ENCODE data around the gene TACR1.
"Not testable (repeated sequence)": the region's sequence is repeated elsewhere in the genome, so short reads cannot be mapped to it uniquely, and the experiment has no call there.

Gene TACR1, protein sequence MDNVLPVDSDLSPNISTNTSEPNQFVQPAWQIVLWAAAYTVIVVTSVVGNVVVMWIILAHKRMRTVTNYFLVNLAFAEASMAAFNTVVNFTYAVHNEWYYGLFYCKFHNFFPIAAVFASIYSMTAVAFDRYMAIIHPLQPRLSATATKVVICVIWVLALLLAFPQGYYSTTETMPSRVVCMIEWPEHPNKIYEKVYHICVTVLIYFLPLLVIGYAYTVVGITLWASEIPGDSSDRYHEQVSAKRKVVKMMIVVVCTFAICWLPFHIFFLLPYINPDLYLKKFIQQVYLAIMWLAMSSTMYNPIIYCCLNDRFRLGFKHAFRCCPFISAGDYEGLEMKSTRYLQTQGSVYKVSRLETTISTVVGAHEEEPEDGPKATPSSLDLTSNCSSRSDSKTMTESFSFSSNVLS

DNA sequence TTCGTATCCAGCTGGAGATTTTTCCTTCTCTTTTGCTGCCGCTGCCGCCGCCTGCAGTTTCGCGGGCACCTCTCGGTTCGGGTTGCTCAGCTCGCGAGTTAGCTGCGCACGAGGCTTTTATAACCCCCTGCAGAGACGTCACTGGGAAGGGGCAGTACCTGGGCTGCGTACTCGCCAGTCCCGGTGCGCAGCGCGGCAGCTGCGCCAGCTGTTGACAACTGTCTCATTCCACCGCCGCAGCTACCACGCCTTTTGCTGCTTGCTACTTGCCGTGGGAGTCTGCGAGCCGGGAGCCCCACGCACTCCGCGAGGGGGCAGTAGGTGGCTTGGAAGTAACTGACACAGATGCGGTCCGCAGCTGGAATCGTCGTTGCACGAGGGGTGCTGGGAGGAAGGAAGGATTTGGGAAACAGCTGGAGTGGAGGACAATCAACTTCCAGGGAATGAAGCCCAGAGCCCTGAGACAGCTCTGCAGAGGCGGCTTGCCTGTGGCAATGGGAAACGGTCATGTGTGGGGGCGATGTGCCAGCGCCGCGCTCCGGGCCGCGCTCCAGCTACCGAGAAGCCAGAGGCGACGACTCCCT, at the start of gene TACR1:
TACR1 (minus strand) TSS at position 93 of the 584 bp plus-strand sequence. CDS start 586 bp downstream, outside the sequence.
- intact Hi-C loops (cut with DNase I): no loop called here
- peak; percentile 43 to 96 (median 74) for DNase-seq

DNA sequence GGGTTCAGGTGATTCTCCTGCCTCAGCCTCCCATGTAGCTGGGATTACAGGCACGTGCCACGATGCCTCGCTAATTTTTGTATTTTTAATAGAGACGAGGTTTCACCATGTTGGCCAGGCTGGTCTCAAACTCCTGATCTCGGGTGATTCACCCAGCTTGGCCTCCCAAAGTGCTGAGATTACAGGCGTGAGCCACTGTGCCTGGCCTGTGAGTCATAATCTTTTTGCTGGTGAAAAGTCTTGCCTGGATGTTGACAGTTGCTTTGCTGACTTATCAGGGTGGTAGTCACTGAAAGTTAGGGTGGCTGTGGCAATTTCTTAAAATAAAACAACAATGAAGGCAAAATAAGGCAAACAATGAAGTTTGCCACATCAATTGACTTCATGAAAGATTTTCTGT, 49.3 kb upstream of the TACR1 start:
- intact Hi-C loops (cut with DNase I): not testable (repeated sequence)

DNA sequence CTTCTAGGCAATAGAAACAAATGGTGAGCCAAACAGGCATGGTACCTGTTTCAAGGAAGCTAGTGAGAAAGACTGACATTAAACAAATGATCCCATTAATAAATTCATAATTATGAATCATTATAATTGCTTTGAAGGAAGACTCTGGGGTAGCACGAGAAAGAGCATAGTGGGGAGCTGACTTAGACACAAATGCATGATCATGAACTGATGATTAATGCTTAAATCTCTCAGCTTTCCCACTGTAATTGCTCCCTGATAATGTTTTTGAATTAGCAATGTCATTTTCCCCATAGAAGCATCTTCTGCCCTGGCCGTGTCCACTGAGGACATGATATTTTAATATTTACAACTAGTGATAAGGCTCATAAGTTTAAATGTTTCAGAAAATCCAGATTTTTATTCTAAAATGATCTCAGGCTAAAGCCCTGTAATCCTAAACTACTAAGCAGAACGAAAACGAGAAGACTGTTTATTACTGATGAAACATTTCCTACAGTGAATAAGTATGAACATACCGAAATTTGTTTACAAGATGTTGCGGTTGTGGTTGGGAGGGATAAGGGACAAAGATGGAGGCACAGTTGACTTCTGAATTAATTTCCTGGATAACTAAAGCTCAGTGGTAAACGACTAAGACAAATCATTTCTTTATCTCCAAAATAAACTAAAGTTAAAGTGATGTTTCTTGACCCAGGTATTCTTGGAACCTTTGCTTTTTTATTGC, 47.3 kb upstream of the TACR1 start:
- intact Hi-C loops (cut with DNase I): no loop called here
- DNase-seq: no peak

More for the DNA sequence above, 49.3 kb upstream of the TACR1 start:
- not testable (repeated sequence) for DNase-seq

DNA sequence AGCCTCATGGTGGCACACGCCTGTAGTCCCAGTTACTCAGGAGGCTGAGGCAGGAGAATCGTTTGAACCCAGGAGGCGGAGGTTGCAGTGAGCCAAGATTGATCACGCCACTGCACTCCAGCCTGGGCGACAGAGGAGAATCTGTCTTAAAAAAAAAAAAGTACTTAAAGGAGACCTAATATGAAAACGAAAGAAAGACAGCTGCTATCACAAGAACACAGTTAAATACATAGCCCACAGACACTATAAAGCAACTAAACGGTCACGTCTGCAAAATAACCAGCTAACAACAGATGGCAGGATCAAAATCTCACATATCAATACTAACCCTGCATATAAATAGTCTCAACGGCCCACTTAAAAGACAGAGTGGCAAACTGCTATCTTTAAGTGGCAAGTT, 43.9 kb upstream of the TACR1 start:
- DNase-seq: no peak
- intact Hi-C loops (cut with DNase I): no loop called here

DNA sequence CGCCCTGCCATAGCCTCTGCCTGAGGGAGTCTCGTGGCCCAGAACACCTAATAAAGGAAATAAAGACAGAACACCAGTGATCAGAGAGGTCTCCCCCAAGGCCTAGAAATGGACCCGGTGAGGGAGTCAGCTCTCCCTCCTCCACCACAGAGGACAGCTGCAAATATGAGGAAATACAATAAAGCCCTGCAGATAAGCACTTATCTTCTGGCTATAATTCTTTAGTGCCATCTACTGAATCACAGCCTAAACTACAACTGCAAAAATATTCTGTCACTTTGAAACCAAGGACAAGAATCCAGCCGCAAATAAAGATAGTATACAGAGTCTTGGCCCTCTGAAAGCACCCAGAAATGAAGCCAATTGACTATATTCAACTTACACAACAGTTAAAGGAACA, 42.4 kb upstream of the TACR1 start:
- no peak for DNase-seq
- intact Hi-C loops (cut with DNase I): no loop called here

DNA sequence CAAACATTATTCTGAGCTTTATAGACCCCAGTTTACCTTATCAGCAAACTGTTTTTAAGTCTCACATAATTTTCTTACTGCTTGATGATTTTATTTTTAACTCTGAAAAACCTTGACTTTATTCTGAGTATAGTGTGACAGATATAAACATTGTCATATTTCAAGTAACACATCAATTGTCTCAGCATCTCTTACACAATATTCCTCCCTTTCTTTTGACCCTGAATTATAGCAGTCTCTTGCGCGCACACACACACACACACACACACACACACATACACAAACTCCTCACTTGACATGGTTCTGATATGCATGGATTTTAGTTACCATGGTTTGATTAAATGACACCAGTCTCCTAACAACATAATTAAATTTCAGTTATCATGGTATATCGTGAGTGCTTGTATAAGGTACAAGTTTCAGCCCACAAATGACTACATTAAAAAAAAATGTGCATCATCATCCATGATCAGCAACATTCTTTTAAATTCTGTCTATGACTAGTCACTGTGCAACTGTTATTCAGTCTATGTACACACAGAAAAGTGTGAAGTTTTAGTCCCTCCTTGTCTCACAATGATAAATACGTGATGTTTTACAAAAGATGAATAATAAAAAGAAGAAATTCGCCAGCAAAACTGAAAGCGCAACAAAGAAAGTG, 39.5 kb upstream of the TACR1 start:
- intact Hi-C loops (cut with DNase I): no loop called here
- no peak for DNase-seq

DNA sequence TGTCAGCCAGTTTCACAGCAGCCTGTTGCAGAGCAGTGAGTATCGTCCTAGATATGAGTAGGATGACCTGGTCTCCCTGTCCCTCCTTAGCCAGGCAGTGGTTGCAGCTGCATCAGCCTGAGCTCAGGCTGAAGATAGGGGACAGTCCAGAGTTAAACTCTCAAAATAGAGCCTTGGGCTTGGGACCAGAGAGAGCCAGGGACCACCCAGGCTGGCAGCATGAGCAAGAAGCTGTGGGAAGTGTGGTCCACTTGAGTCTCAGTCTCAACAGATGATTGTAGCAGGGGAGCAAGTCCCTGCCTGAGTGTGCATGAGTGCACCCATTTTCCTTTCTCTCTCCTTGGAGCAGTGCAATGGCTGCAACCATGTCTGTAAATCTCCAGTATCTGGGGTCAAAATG, 38.0 kb upstream of the TACR1 start:
- intact Hi-C loops (cut with DNase I): no loop called here
- DNase-seq: no peak

DNA sequence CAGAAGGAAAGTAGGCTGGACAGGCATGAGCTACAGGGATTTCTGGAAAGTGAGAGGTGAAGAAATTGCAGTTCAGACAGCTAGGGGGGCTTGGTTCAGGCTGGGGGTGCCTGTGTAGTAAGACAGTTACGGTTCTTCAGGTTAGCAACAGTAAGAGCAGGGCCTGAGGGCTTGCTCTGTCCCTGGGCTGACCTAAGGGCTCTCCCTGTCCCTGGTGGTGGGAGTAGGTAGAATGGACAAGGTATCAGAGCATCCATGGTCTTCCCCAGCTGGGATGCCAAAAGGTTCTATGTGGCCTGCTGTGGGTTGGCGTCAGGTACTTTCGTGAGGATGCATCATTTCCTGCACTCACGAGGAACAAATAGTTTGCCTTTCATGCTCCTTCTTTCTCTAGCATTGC, 34.6 kb upstream of the TACR1 start:
- DNase-seq: no peak
- intact Hi-C loops (cut with DNase I): no loop called here

DNA sequence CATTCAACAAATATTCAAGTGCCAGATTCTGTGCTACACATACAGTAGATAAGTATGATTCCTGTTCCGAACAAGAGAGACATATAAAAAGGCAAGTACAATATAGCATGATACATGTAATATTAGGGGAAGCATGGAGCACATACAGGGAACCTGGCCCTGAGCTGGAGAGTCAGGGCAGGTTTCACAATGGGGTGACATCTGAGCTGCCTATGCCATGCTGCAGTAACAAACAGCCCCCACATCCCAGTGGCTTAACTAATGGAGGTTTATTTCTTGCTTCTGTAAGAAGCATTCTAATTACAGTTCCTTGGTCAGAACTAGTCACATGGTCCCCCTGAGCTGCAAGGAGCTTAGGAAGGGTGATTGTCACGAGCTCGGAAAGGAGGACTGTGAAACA, 27.3 kb upstream of the TACR1 start:
- no peak for DNase-seq
- intact Hi-C loops (cut with DNase I): no loop called here

DNA sequence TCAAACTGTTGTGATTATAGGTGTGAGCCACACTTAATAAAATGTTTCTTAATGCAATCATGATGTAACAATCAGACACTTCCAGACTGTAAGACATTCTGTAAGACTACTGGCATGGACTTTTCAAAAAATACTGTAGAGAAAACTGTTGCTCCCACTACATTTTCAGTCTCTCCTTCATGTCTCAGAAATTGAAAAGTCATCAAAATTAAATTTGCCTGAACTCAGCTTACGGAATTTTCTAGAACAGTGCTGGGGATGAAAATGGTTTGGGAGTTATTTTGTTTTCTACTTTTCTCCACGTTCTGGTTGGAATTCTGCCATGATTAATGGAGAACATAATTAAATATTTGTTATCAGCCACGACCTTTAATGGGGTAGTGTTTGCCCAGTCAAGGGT, 26.8 kb upstream of the TACR1 start:
- intact Hi-C loops (cut with DNase I): no loop called here
- DNase-seq: no peak

DNA sequence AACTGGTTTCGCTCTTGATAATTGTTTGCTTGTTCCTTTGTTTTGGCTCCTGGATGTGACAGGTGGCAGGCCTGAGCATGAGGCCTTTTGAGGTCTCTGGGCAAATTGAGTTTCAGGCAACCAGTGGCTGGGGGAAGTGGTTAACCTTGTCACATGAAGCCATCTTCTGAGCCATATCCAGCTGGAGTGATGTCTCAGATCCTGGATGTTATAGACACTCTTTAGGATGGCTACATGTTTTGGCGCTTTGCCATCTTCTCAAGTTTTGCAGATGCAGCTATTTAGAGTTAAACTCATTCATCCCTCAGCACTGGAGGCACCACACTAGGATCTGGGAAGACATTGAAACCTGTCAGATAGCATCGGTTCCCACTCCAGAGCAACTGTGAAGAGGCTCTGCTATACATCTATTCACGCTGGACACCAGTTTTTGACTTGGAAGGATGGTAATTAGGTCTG, 25.3 kb upstream of the TACR1 start:
- intact Hi-C loops (cut with DNase I): no loop called here

DNA sequence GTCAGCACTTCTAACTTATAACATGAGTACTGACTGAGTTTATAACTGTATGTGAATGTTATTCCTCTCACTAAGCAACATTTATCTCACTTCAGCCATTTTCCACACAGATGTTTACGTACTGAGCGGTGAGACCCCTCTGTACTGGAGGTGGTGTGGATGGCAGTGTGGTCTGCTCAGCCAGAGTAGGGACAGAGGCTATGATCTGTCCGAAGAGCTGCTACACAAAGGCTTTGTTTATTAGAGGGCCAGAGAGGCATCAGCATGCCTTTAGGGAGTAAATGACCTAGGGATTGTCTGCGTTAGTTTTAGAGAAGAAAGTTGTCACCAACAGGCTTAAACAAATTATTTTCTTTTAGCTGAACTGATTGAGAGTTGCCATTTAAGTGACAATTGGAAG, 23.2 kb upstream of the TACR1 start:
- DNase-seq: no peak
- intact Hi-C loops (cut with DNase I): no loop called here

More for the DNA sequence above, 25.3 kb upstream of the TACR1 start:
- no peak for DNase-seq

DNA sequence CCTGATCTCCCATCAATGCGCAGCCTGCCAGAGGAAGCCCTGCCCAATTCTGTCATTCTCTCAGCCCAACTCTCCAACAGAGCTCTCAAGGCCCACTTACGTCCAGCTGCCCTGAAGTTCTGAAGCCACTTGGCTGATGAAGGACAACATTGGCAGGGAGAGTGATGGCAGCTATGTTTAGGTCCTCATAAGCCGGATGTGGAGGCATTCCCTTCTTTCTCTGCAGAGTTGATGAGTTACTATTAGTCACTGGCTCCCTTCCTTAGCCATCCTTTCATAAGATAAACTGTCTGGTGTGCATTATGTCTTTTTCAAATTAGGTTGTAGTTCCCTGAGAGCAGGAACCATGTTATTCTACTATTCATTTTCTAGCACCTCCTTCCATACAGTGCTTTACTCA, 22.5 kb upstream of the TACR1 start:
- DNase-seq: no peak
- intact Hi-C loops (cut with DNase I): no loop called here

DNA sequence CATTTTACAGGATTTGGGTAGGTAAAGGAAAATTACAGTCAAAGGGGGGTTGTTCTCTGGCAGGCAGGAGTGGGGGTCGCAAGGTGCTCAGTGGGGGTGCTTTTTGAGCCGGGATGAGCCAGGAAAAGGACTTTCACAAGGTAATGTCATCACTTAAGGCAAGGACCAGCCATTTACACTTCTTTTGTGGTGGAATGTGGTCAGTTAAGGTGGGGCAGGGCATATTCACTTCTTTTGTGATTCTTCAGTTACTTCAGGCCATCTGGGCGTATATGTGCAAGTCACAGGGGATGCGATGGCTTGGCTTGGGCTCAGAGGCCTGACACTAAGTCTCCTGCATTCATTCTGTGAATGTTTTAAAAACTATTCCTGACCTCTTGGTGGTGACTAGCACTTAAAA, 19.9 kb upstream of the TACR1 start:
- DNase-seq; intact Hi-C loops (cut with DNase I): not testable (repeated sequence)

DNA sequence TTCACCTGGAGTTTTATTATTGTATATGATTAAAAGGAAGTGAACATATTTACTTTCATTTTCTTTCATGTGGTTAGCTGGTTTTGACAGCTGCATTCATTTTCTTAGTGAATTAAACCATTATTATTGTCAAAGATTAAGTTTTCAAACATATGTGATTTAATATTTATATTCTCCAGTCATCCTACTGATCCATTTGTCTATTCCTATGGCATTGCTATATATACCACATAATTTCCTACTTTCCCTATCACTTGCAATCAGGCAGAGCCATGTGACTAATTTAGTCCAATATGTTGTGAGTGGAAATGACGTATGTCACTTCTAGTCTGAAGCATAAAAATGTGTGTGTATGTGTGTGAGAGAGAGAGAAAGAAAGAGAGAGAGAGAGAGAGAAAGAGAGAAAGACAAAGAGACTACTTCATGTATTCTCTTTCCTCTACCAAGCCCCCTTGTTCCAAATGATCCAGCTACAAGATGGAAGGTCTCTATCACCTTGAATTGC, 12.0 kb upstream of the TACR1 start:
- intact Hi-C loops (cut with DNase I): no loop called here

DNA sequence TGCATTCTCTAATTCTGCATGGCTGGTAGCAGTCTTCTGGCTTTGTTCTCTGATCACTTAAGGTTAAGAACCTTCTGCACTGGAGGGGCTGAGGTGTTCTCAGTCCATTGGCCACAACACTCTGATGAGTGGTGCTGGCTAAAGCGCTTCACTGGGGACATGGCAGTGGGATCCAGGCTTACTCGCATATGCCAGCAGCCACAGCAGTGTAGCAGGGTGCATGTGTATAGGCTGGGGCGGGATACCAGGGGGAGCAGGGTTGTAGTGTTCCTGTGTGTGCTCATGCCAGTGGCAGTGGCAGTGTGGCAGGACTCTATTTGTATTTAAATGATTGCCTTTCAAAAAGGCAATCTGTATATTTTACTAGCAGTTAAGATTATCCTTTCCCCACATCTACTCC, 11.1 kb upstream of the TACR1 start:
- DNase-seq: no peak
- intact Hi-C loops (cut with DNase I): no loop called here

More for the DNA sequence above, 12.0 kb upstream of the TACR1 start:
- no peak for DNase-seq

DNA sequence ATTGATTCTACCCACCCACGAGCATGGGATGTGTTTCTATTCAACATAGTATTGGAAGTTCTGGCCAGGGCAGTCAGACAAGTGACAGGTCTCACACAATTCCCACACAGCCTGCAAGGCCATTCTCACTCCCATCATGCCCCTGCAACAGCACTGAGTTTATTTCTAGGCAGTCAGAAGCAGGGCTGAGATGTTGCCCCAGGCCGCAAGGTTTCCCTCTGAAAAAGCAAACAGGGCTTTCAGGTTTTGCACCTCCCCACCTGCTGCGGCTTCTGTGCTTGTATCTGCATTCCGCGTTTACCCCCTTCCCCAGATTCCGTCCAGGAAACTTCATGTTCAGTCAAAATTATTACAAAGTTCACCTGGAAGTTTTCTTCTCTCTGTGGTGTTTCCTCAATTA, 9.4 kb upstream of the TACR1 start:
- DNase-seq: no peak
- intact Hi-C loops (cut with DNase I): no loop called here

DNA sequence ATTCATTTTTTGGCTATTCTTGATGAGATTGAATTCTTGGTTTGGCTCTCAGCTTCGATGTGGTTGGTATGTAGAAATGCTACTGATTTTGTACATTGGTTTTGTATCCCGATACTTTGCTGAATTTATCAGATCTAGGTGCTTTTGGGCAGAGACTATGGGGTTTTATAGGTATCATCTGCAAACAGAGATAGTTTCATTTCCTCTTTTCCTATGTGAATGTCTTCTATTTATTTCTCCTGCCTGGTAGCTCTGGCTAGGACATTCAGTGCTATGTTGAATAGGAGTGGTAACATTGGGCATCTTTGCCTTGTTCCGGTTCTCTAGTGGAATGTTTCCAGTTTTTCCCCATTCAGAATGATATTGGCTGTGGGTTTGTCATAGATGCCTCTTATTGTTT, 5.5 kb upstream of the TACR1 start:
- no peak for DNase-seq
- intact Hi-C loops (cut with DNase I): no loop called here

DNA sequence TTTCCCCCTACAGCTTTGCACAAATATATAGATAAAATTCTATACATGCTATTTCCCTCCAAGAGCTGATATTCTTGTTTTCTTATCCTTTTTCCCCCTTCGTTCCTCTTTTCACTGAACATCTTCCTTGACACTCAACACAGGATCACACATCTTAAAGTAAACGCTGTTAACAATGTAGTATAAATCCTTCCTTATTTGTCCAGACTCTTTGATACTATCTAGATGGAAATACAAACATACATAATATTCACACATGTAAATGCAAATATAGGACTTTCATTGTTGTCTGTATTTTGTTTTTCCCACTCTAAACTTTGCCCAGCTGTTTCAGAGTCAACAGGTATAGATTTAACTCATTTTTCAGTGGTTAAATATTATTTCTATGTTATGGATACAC, 3.0 kb upstream of the TACR1 start:
- DNase-seq: no peak
- intact Hi-C loops (cut with DNase I): no loop called here

DNA sequence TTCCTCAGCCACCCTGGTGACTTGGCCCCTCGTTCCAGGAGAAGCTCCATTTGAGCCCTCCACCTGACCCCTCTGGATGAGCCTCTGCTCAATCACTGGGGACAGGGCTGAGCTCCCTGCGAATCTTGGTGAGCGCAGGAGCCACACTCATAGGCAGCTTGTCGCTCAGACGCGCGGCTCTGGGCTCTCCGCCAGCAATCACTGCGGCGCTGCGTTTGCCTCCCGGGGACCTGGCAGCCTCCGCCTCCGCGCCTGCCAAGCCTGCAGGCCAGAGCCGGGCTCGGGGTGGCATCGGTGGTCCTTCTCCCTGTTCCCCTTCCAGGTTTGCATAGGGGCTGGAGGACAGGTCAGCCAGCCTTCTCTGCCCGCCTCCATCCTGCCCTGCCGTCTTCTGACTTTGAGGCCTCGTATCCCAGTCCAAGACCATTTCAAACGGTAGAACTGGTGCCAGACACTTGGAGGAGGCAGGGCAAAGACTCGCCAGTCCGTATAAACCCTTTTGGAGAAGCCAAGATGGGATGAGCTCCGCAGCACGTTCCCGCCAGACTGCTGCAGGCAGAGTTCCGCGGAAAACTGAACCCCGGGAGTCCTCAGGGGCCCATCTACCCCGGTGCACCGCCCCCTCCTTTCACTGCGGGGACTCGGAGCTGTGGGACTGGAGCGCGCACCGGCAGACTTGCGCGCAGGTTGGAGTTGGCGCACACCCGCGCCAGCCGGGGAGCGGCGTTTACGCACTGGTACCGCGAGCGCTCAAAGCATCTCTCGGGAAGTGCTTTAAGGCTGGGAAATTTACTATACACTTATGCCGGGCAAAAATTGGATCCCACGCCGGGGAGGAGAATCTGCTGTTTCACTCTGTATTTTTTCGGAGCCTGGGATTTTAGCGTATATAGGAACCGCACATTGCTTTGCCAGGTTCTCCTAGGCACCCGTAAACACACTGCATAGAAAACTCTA, 1.1 kb upstream of the TACR1 start:
- peak; percentile 46 to 96 (median 67) for DNase-seq
- intact Hi-C loops (cut with DNase I): no loop called here
